Adipose tissue (tissue), 3 donors: ENCODE data around the gene IKBKE. TPM values are rescaled to one million over a fixed set of nuclear protein-coding genes. Genes with fewer than 3 reads are reported as not detected.

Experiments
- H3K27ac ChIP-seq: one replicate; pipeline ENCODE4 v1.5.1; 2013; ENCODE audit warnings: low read depth, low read length
- WGBS, 3 donors: extraction: QIAGEN DNeasy Blood & Tissue Kit; methylation state at CpG; one replicate each; pipeline ENCODE4 v1.1.7; 2013; 5-methylcytosine and 5-hydroxymethylcytosine counted together
- polyA plus RNA-seq, 3 donors: library from polyadenylated mRNA; stranded (reverse); fragments of 200-250 nt; gene quantifications; one replicate each; pipeline ENCODE4 v1.2.3, GENCODE V29; 2013
- donor health status: healthy with polysubstance abuse.
- donor health status: Bipolar disorder and iron deficiency.
- donor health status: healthy.

The IKBKE gene
- polyA plus RNA-seq, 3 donors: 2.0 to 2.8 (median 2.5) TPM

GRCh38 chr1:206488466-206488865 lies 18.2 kb downstream of the IKBKE start:
- WGBS, 3 donors: 63 to 80% (median 72%) methylated on average over 3 of the region's 3 CpGs
- H3K27ac ChIP-seq: no peak overlapping the region

DNA sequence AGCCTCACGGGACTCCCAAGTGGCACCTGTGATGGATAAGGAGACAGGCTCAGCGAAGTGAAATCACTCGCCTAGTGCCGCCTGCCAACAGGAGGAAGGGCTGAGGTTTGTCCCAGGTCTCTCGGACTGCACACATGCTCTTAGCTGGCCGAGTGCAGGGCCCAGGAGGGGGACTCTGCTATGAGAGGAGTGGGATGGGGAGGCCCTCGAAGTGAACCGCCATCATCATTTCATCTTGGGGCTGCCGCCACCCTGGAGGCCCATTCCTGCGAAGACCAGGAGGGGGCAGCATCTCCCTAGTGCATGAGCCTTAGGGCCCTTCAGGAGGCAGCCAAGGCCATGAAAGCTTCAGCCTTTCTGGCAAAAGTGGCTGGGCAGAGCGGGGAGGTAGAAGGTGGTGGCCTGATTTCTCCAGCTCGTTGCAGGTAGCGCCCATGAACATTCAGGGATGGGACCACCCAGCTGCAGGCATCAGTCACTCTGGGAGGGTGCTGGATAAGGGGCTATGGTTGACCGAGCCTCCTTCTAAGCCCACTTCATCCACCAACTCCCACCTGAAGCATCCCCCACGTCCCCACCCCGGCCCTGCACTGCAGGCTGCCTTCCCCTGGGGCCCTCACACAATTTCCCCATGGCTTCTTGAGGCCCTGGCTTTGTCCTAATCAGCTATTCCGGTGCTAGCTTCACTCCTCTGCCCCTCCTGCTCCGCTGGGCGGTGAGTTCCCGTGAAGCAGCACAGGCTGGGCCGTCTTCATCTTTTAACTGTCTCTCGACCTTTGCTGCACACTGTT lies 19.9 kb downstream of the IKBKE start:
- WGBS, 3 donors: 50 to 64% (median 60%) methylated on average over 22 of the region's 22 CpGs
- no peak overlapping the region for H3K27ac ChIP-seq

- WGBS, 3 donors: 77 to 82% (median 81%) methylated on average over 12 of the region's 12 CpGs
These were observed 20.6 kb downstream of the IKBKE start for GRCh38 chr1:206490771-206491405.

DNA sequence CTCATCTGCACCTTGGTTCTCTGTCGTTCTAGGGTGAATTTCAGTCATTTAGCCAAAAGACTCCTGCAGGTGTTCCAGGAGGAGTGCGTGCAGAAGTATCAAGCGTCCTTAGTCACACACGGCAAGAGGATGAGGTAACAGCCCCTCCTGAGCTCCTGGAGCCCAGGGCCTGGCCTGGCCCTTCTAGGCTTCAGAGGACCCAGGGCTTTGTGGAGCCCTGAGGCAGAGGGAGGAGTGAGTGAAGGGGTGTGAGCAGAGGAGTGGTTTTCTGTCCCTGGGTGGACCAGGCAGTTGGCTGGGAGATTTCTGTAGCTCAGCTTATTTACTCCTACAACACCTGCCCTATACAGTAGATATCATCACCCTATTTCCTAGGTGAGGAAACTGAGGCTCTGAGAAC lies 21.3 kb downstream of the IKBKE start:
- 85 to 95% (median 94%) methylated on average over 4 of the region's 4 CpGs for WGBS, 3 donors

More at GRCh38 chr1:206490771-206491405, 20.6 kb downstream of the IKBKE start:
- H3K27ac ChIP-seq: no peak overlapping the region

DNA sequence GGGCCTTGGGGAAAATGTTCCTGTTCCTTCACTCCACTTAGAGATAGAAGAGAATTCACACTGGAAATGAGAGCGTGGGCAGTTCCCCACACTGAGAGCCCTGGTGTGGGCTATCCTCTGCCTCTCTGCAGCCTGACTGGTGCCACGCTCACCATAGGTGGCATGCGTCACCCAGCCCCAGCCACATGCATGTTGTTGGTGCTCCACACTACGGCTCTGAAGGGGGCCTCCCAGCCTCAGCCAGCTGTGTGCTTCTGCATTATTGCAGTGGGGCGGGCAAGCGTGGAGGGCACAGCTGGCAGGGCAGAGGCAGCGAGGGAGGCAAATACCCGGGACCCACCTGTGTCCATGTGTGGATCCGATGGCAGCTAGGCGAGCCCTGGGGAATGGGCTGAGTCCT lies 22.3 kb downstream of the IKBKE start:
- 96 to 97% (median 97%) methylated on average over 10 of the region's 10 CpGs for WGBS, 3 donors
- H3K27ac ChIP-seq: no peak overlapping the region

More for the DNA sequence above, 21.3 kb downstream of the IKBKE start:
- H3K27ac ChIP-seq: no peak overlapping the region

GRCh38 chr1:206493279-206493678 lies 23.0 kb downstream of the IKBKE start:
- WGBS, 3 donors: 93 to 94% (median 94%) methylated on average over 9 of the region's 9 CpGs
- H3K27ac ChIP-seq: no peak overlapping the region

DNA sequence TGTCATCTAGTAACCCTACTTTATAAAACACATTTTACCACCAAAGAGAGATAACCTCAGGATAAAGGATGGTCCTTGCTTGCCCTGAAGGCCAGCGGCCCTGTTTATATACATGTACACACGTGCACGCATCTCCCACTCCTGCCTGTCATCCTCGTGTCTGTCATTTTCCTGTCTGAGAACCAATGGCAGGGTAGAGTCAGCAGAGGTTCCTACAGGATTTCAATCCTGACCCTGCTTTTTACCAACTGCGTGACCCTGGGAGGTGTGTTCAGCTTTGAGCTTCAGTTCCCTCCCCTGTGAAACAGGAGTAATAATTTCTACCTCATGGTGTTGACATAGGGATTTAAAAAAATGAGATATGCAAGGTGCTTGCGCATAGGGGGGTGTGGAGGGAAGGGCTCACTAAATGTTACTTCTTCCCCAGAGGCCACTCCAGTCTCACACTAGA lies 24.8 kb downstream of the IKBKE start:
- no peak overlapping the region for H3K27ac ChIP-seq
- 68 to 81% (median 75%) methylated on average over 6 of the region's 6 CpGs for WGBS, 3 donors

DNA sequence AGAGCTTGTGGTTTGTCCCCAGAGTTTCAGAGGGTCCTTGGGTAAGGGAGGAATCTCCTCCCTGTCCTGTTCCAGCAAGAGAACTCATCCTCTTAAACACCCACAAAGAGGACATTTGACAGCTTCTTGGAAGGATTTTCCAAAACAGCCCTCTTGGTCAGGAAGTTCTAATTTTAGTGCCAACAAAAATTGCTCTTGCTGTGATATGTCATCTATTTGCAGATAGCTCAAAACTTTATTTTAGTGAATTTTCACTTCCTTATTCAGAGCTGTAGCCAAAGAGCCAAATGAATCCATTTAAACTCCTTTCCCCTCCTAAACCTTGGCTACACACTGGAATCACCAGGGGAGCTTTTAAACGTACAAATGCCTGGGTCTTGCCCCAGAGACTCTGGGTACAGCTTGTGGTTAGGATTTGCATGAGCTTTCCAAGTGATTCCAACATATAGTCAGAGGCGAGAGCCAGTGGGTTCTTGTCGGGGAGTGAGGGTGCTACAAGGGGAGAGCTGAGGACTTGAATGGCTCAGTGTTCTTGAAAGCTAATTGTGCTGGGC lies 25.3 kb downstream of the IKBKE start:
- WGBS, 3 donors: 53 to 58% (median 57%) methylated on average over 3 of the region's 3 CpGs
- no peak overlapping the region for H3K27ac ChIP-seq

DNA sequence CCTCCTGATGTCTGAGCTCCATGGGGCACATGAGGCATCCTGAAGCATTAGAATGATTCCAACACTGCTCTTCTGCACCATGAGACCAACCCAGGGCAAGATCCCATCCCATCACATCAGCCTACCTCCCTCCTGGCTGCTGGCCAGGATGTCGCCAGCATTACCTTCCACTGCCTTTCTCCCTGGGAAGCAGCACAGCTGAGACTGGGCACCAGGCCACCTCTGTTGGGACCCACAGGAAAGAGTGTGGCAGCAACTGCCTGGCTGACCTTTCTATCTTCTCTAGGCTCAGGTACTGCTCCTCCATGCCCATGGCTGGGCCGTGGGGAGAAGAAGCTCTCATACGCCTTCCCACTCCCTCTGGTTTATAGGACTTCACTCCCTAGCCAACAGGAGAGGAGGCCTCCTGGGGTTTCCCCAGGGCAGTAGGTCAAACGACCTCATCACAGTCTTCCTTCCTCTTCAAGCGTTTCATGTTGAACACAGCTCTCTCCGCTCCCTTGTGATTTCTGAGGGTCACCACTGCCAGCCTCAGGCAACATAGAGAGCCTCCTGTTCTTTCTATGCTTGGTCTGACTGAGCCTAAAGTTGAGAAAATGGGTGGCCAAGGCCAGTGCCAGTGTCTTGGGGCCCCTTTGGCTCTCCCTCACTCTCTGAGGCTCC lies 26.0 kb downstream of the IKBKE start:
- no peak overlapping the region for H3K27ac ChIP-seq
- WGBS, 3 donors: 23 to 29% (median 29%) methylated on average over 6 of the region's 6 CpGs

DNA sequence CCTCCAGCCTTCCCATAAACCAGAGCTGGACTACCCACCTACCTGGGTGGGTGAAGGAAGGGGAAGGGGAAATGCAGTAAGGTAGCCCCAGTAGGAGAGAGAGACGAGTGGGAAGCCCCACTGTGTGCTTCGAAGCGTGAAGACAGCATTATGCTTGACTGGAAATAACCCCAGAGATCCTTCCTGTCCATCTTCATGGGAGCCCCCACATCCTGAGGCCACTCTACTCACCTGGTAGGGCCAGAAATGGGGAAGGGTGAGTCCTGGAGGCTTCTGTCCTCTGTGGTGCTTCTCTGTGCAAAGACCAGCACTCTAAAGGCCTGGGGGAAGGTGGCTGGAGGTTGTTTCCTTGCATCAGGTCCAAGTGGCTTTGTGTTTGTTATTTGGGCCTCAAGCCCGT lies 27.1 kb downstream of the IKBKE start:
- WGBS, 3 donors: 85 to 90% (median 86%) methylated on average over 4 of the region's 4 CpGs
- no peak overlapping the region for H3K27ac ChIP-seq

DNA sequence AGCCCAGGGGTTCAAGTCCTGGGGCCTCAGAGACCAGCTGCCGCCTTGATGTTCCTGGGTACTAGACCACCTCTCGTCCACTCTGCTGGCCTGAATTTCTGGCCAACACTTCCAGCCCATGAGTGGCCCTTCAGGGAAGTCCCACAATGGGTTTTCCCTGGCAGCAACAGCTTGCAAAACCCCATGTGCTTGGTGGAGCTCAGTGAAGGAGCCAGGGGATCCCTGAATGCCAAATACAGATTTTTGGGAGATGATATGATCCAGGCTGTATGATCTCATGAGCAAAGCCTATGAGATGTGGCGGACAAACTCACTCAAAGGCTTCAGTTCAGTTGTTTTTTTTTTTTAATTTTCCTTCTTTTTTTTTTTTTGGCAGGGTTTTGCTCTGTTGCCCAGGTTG lies 27.5 kb downstream of the IKBKE start:
- H3K27ac ChIP-seq: no peak overlapping the region
- WGBS, 3 donors: 88 to 97% (median 88%) methylated on average over 3 of the region's 3 CpGs

DNA sequence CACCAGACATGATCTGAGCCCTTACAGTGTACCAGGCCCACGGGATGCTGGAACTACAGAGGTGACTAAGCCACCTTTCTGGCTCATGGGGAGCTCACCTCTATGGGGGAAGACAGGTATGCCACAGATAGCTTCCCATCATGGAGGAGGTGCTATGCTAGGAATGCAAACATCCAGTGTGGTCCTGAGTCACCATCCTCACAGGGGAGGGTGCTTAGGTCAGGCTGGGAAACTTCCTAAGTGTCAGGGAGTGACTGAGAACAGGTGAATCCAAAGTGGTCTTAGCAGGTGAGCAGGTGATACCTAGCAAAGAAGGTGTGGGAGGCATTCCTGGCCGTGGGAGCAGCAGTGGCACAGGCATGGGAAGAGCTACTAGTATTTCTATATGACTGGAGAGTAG lies 28.4 kb downstream of the IKBKE start:
- WGBS, 3 donors: 87 to 97% (median 94%) methylated on average over 2 of the region's 2 CpGs
- H3K27ac ChIP-seq: no peak overlapping the region

- H3K27ac ChIP-seq: no peak overlapping the region
- 86 to 97% (median 97%) methylated on average over 3 of the region's 3 CpGs for WGBS, 3 donors
These were observed 29.8 kb downstream of the IKBKE start for GRCh38 chr1:206500046-206500445.

DNA sequence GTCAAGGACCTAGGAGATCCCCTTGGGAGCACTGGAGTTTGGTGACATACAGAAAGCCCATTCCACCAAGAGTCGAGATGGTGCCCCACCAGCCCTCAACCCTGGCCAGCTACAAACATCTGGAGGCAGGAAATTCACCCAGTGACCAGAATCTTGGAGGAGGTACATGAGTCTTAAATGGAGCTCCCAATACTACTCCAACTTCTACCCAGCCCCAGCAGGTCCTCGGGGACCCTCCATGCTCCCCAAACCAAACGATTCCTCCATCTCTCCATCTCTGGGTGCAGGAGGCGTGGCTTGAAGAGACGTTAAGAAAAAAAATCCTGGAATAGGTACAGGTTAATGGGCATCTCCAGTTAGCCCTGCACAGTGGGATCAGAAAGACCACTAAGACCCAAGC lies 31.6 kb downstream of the IKBKE start:
- no peak overlapping the region for H3K27ac ChIP-seq
- WGBS, 3 donors: 82 to 89% (median 86%) methylated on average over 5 of the region's 5 CpGs

- H3K27ac ChIP-seq: no peak overlapping the region
- WGBS, 3 donors: 89 to 100% (median 95%) methylated on average over 2 of the region's 2 CpGs
These were observed 32.1 kb downstream of the IKBKE start for GRCh38 chr1:206502403-206502802.

DNA sequence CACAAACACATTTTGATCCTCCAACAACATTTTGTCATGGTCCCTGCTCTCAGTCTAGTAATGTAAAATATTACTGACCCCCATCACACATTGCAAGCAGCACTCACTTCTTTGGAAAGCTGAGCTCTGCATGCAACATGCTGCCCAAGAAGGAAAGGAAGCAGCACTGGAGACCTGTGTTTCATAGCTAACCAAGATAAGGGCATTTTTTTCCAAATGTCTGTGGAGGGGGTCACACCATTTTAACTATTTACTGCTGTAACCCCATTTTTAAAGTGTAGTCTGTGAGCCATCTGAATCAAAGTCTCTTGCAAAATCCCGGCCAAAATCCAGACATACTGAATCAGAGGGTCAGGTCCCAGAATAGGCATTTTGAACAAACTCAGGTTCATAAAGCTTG lies 32.5 kb downstream of the IKBKE start:
- H3K27ac ChIP-seq: no peak overlapping the region
- 75 to 96% (median 91%) methylated on average over 1 of the region's 1 CpG for WGBS, 3 donors

DNA sequence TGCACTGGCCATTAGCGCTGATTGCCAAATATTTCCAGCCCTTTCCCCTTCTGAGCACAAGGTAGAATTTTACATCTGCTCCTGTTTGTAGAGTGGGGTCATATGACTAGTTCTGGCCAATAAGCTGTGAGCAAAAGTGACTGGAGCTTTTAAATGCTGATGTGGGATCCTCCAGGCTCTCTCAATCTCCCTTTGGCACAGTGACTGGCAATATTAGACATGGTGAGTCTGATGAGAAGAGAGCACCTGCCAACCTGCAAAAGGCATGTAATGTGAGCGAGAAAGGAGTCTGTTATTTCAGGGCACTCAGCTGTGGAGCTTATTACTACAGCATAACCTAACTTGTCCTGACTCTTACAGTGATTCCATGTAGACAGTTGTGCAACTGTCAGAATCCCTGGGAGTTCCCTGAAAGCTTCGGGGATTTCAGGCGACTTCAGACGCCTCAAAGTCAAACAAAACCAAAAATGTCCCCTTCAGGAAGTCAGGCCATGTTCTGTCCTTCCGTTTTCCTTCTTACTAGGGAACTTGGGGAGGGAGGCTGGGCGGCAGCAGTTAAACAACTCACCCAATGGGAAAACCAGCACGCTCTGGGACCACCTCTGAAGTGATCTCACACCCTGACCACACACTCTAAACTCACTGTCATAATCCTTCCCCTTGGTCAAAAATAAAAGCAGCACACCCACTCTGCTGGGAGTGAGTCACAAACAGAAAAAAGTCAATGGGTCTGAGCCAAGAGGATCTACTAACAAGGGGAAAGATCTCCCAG lies 33.5 kb downstream of the IKBKE start:
- 37 to 75% (median 42%) methylated on average over 8 of the region's 8 CpGs for WGBS, 3 donors
- H3K27ac ChIP-seq: no peak overlapping the region

DNA sequence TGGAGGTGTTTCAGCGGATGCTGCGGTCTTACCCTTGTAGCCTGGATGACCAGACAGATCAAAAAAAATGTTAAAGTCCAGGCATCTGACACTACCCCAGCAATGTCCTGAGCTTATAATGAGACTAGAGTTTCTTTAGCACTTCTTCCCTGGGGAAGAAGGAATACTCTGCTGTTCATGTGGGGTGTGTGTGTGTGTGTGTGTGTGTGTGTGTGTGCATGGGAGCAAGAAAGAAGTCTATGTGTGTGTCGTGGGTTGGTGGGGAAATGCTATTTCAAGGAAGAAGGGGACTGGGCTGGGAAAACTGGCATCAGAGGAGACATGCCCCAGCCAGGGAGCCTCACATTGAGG lies 34.1 kb downstream of the IKBKE start:
- WGBS, 3 donors: 16 to 67% (median 28%) methylated on average over 3 of the region's 3 CpGs
- no peak overlapping the region for H3K27ac ChIP-seq
